Measurements from ENCODE around the gene USP30. TPM values are rescaled to one million over a fixed set of nuclear protein-coding genes. Genes with fewer than 3 reads are reported as not detected.

The USP30 gene
- total RNA-seq, 1 donor from 2014 or later, result 18.9 TPM

- no peak overlapping the region for H3K4me3 Mint-ChIP-seq
- H3K27me3 Mint-ChIP-seq, result no peaks in the 10 kb centered on the region
- H3K27ac Mint-ChIP-seq, result no peak overlapping the region
- H3K4me1 Mint-ChIP-seq (ENCODE audit: unreplicated experiment), result peaks cover 13% of the 10 kb centered on the region
- TF ChIP-seq CTCF (conservative IDR thresholded peaks at IDR 0.05), result no peak
- no peaks in the 10 kb centered on the region for H3K36me3 Mint-ChIP-seq
- no peaks in the 10 kb centered on the region for H3K9me3 Mint-ChIP-seq
- DNase-seq (ENCODE audit: extremely low spot score, unreplicated experiment), result no peak
Measured at GRCh38 chr12:109056891-109057290, 4.5 kb downstream of the USP30 start.

- Mint-ChIP-seq H3K27me3 (no peaks in the 10 kb centered on the region), H3K4me1 (ENCODE audit: unreplicated experiment) (peaks cover 8% of the 10 kb centered on the region), H3K36me3 (no peaks in the 10 kb centered on the region), H3K4me3 (no peak overlapping the region), H3K9me3 (no peaks in the 10 kb centered on the region), H3K27ac (no peak overlapping the region)
- TF ChIP-seq CTCF (conservative IDR thresholded peaks at IDR 0.05), result no peak
- no peak for DNase-seq (ENCODE audit: extremely low spot score, unreplicated experiment)
Measured at GRCh38 chr12:109057376-109057775, 5.0 kb downstream of the USP30 start.

- H3K27ac Mint-ChIP-seq, result no peak overlapping the region
- H3K27me3 Mint-ChIP-seq, result no peaks in the 10 kb centered on the region
- H3K9me3 Mint-ChIP-seq, result no peaks in the 10 kb centered on the region
- no peak overlapping the region for H3K4me3 Mint-ChIP-seq
- TF ChIP-seq CTCF (conservative IDR thresholded peaks at IDR 0.05), result no peak
- H3K4me1 Mint-ChIP-seq (ENCODE audit: unreplicated experiment), result peaks cover 3% of the 10 kb centered on the region
- H3K36me3 Mint-ChIP-seq, result peaks cover 5% of the 10 kb centered on the region
- no peak for DNase-seq (ENCODE audit: extremely low spot score, unreplicated experiment)
Measured at GRCh38 chr12:109058773-109059172, 6.4 kb downstream of the USP30 start.

GRCh38 chr12:109064143-109064542 is 11.8 kb downstream of the USP30 start:
- peaks cover 13% of the 10 kb centered on the region for H3K36me3 Mint-ChIP-seq
- no peak for DNase-seq (ENCODE audit: extremely low spot score, unreplicated experiment)
- H3K4me3 Mint-ChIP-seq, result no peak overlapping the region
- no peak overlapping the region for H3K27ac Mint-ChIP-seq
- H3K4me1 Mint-ChIP-seq (ENCODE audit: unreplicated experiment), result peaks cover 1% of the 10 kb centered on the region
- no peak for TF ChIP-seq CTCF (conservative IDR thresholded peaks at IDR 0.05)
- H3K9me3 Mint-ChIP-seq, result no peaks in the 10 kb centered on the region
- no peaks in the 10 kb centered on the region for H3K27me3 Mint-ChIP-seq

- Mint-ChIP-seq H3K27ac (peak overlapping the region; percentile 43), H3K4me1 (ENCODE audit: unreplicated experiment) (peaks cover 11% of the 10 kb centered on the region), H3K9me3 (no peaks in the 10 kb centered on the region), H3K36me3 (peaks cover 22% of the 10 kb centered on the region), H3K4me3 (no peak overlapping the region), H3K27me3 (no peaks in the 10 kb centered on the region)
- no peak for TF ChIP-seq CTCF (conservative IDR thresholded peaks at IDR 0.05)
- peak; percentile 25 for DNase-seq (ENCODE audit: extremely low spot score, unreplicated experiment)
Measured at GRCh38 chr12:109065154-109065852, 12.9 kb downstream of the USP30 start.

Data from type B pancreatic cell (in vitro differentiated cells).